AG04450 (cell line): ENCODE results near the gene CRHR2. TPM values are rescaled to one million over a fixed set of nuclear protein-coding genes. Genes with fewer than 3 reads are reported as not detected.

Experiments used
- CTCF ChIA-PET: fragments of 300-600, 350-600 bp; formaldehyde crosslinking; extraction: SDS; loops from one replicate; lab custom pipeline; 2022; ENCODE audit warnings: antibody characterized with exemption, inconsistent platforms; lab: Charles Lee
- POLR2A ChIA-PET: fragments of 350-600 bp; formaldehyde crosslinking; extraction: SDS; loops from one replicate; lab custom pipeline; 2021; ENCODE audit warnings: antibody characterized with exemption, inconsistent platforms; lab: Yijun Ruan, JAX
- DNase-seq: peaks from one replicate; pipeline ENCODE4 v3.0.0-alpha.2; 2011; ENCODE audit warnings: low read depth, low spot score
- H3K27ac ChIP-seq: one replicate; pipeline ENCODE4 v1.5.1; 2012; ENCODE audit warnings: low read depth, low read length, control low read depth
- H3K27me3 ChIP-seq: one replicate; pipeline ENCODE4 v1.6.0; 2012; ENCODE audit warnings: low read length; ENCODE audit not compliant: control insufficient read depth, insufficient read depth
- H3K4me3 ChIP-seq: 2 replicates; pipeline ENCODE4 v1.5.1; 2011; ENCODE audit warnings: mild to moderate bottlenecking, low read depth, low read length, control low read depth
- H3K9me3 ChIP-seq: 2 replicates; pipeline ENCODE4 v1.5.1; 2012; ENCODE audit warnings: low read length; ENCODE audit not compliant: control insufficient read depth, insufficient read depth
- CTCF ChIP-seq: IDR thresholded peaks from 2 replicates; pipeline ENCODE4 v1.5.1; 2011; ENCODE audit warnings: low read depth, low read length, control low read depth, inconsistent platforms
- polyA plus RNA-seq: library from polyadenylated mRNA; depleted of rRNA; stranded (reverse); fragments of >200 nt; gene quantifications from 2 replicates; pipeline ENCODE4 v1.2.3, GENCODE V29; 2011

CRHR2 gene
- polyA plus RNA-seq, 1 experiment = not detected

DNA sequence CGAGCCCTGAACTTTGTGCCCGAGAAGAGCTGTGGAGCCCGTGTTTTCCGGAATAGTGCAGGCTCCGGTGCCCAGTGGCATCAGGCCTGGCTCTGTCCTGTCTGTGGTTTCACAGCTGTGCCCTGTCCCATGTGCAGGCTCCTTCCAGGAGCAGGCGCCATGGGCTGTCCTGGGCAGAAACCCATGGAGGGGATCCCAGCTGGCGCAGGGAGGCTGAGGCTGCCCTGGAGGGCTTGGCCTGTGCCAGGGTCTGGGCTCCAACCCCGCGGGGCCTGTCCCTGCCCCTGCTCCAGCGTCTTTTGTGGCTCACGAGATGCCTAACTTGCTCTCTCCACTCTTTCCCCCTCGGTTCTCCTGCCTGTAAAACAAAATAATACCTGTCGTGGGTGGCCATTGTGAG is 23.3 kb upstream of the CRHR2 start:
- POLR2A ChIA-PET = no interaction called here
- H3K9me3 ChIP-seq = no peaks in the 10 kb centered on the region; the same call in 1 of the 2 replicates
- H3K27ac ChIP-seq = no peak overlapping the region
- H3K4me3 ChIP-seq = no peak overlapping the region
- CTCF ChIA-PET = no interaction called here
- DNase-seq = no peak
- peaks cover 22% of the 10 kb centered on the region for H3K27me3 ChIP-seq
- TF ChIP-seq CTCF = no peak

DNA sequence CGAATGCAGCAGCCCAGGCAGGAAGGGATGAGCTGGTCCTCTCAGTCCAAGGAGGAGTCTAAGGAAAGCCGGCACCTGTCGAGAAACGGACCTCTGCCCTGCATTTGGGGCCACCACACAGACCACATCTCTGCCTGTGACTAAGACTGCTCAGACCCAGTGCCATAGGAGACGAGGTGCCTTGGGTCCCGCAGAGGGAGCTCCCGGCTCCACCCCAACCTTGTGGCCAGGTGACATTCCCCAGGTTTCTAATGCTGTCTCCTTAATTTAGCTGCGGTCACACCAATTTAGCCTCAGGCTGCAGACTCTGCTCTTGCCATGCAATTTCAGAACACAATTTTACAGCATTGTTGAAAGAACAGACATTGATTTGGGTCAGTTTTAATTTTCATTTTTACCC is 22.8 kb upstream of the CRHR2 start:
- no peaks in the 10 kb centered on the region; the same call in 1 of the 2 replicates for H3K9me3 ChIP-seq
- no peak overlapping the region for H3K4me3 ChIP-seq
- no peak for TF ChIP-seq CTCF
- ChIA-PET POLR2A (no interaction called here), CTCF (no interaction called here)
- H3K27ac ChIP-seq = no peak overlapping the region
- no peak for DNase-seq
- peaks cover 16% of the 10 kb centered on the region for H3K27me3 ChIP-seq

GRCh38 chr7:30703756-30704155 is 21.5 kb upstream of the CRHR2 start:
- ChIA-PET CTCF (no interaction called here), POLR2A (no interaction called here)
- H3K9me3 ChIP-seq = no peaks in the 10 kb centered on the region; the same call in 1 of the 2 replicates
- TF ChIP-seq CTCF = no peak
- H3K27ac ChIP-seq = no peak overlapping the region
- H3K27me3 ChIP-seq = peaks cover 10% of the 10 kb centered on the region
- no peak for DNase-seq
- no peak overlapping the region for H3K4me3 ChIP-seq

- no peak for TF ChIP-seq CTCF
- no peak for DNase-seq
- ChIA-PET CTCF (no interaction called here), POLR2A (no interaction called here)
- no peak overlapping the region for H3K27ac ChIP-seq
- H3K4me3 ChIP-seq = no peak overlapping the region
- peaks cover 10% of the 10 kb centered on the region for H3K27me3 ChIP-seq
- H3K9me3 ChIP-seq = no peaks in the 10 kb centered on the region; the same call in 1 of the 2 replicates
Observed at GRCh38 chr7:30702200-30702599, 19.9 kb upstream of the CRHR2 start.

DNA sequence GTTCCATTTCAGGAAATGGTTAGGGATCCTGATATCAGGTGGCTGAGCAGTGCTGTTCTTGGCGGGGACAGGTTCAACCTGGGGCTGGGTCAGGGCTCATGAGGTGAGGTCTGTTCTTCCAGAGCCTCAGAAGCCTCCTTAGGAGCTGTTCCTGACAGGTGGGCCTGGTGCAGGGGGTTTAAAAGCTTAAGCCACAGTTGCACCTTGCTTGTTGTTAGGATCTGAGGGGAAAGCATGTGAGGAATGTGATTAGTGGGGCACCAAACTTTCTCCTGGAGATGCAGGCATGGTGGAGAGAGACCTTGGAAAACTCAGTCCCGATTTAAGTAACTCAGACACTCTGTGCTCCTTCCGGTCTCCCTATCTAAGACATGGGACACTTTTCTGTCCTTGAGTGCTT is 18.7 kb upstream of the CRHR2 start:
- CTCF ChIA-PET = interaction anchor here (0.7 kb wide), 1 partner anchor 433 kb away, joined by 3 read pairs; no protein-coding TSS in a partner anchor
- Histone ChIP-seq H3K9me3 (no peaks in the 10 kb centered on the region; the same call in 1 of the 2 replicates), H3K27me3 (peaks cover 9% of the 10 kb centered on the region), H3K4me3 (no peak overlapping the region), H3K27ac (no peak overlapping the region)
- POLR2A ChIA-PET = no interaction called here
- no peak for TF ChIP-seq CTCF
- DNase-seq = no peak
